Neural cell (in vitro differentiated cells): ENCODE measurements around the gene IL23R. TPM values are rescaled to one million over a fixed set of nuclear protein-coding genes. Genes with fewer than 3 reads are reported as not detected.

ENCODE experiments used
- H2AFZ ChIP-seq: fragments of 200-600, 300-800 bp; sonication (generic), shearing (Covaris generic); 2 replicates; pipeline ENCODE4 v1.6.0; 2014; ENCODE audit warnings: low read depth, mild to moderate bottlenecking, antibody characterized with exemption, low read length, moderate library complexity
- H3F3A ChIP-seq: fragments of 200-600 bp; shearing (Covaris generic); 2 replicates; pipeline ENCODE4 v1.6.1; 2016; ENCODE audit warnings: mild to moderate bottlenecking, moderate library complexity, mixed read lengths, antibody characterized with exemption, low read length; ENCODE audit not compliant: insufficient read depth, poor library complexity, severe bottlenecking
- H3K27ac ChIP-seq: fragments of 200-600, 300-800 bp; sonication (generic), shearing (Covaris generic); 2 replicates; pipeline ENCODE4 v1.5.1; 2014; ENCODE audit warnings: mild to moderate bottlenecking, low read length, moderate library complexity
- H3K27me3 ChIP-seq: fragments of 300-800, 200-600 bp; sonication (generic), shearing (Covaris generic); 2 replicates; pipeline ENCODE4 v1.6.0; 2014; ENCODE audit warnings: mild to moderate bottlenecking, low read depth, low read length, moderate library complexity; ENCODE audit not compliant: insufficient read depth
- H3K36me3 ChIP-seq: fragments of 300-800, 200-600 bp; sonication (generic), shearing (Covaris generic); 2 replicates; pipeline ENCODE4 v1.5.1; 2014; ENCODE audit warnings: mild to moderate bottlenecking, antibody characterized with exemption, low read length, moderate library complexity; ENCODE audit not compliant: insufficient read depth
- H3K4me2 ChIP-seq: fragments of 300-800, 200-600 bp; sonication (generic), shearing (Covaris generic); 2 replicates; pipeline ENCODE4 v1.6.0; 2014; ENCODE audit warnings: mild to moderate bottlenecking, low read length
- H3K4me3 ChIP-seq: fragments of 300-800, 200-600 bp; sonication (generic), shearing (Covaris generic); 2 replicates; pipeline ENCODE4 v1.5.1; 2014; ENCODE audit warnings: mild to moderate bottlenecking, low read length, moderate library complexity
- H3K79me2 ChIP-seq: fragments of 200-600 bp; shearing (Covaris generic); replicated peaks from 2 replicates; pipeline ENCODE4 v1.6.0; 2014; ENCODE audit warnings: mild to moderate bottlenecking, low read length, moderate library complexity; ENCODE audit not compliant: insufficient read depth
- H3K9ac ChIP-seq: fragments of 300-800, 200-600 bp; sonication (generic), shearing (Covaris generic); 2 replicates; pipeline ENCODE4 v1.6.1; 2016; ENCODE audit warnings: mild to moderate bottlenecking, low read length, mixed read lengths
- H3K9me2 ChIP-seq: fragments of 200-600 bp; shearing (Covaris generic); 2 replicates; pipeline ENCODE4 v1.6.1; 2016; ENCODE audit warnings: mild to moderate bottlenecking, low read length, mixed read lengths; ENCODE audit not compliant: insufficient read depth
- H3K9me3 ChIP-seq: fragments of 200-600, 300-800 bp; sonication (generic), shearing (Covaris generic); 2 replicates; pipeline ENCODE4 v1.6.1; 2016; ENCODE audit warnings: mild to moderate bottlenecking, mixed run types, low read length, moderate library complexity, mixed read lengths
- H4K20me1 ChIP-seq: fragments of 200-600 bp; shearing (Covaris generic); 2 replicates; pipeline ENCODE4 v1.6.1; 2016; ENCODE audit warnings: mild to moderate bottlenecking, mixed run types; ENCODE audit not compliant: insufficient read depth
- CTCF ChIP-seq: fragments of 450-650 bp; IDR thresholded peaks from 2 replicates; pipeline ENCODE4 v1.5.1; 2014; ENCODE audit warnings: antibody characterized with exemption, mild to moderate bottlenecking, moderate library complexity; ENCODE audit not compliant: poor library complexity, severe bottlenecking
- EP300 ChIP-seq: fragments of 450-650 bp; conservative IDR thresholded peaks from 2 replicates; pipeline ENCODE4 v1.6.1; 2014; ENCODE audit warnings: antibody characterized with exemption, mild to moderate bottlenecking, moderate library complexity; ENCODE audit not compliant: poor library complexity, severe bottlenecking
- EZH2 ChIP-seq: fragments of 200-600, 300-800 bp; shearing (Covaris generic), sonication (generic); IDR thresholded peaks from 2 replicates; pipeline ENCODE4 v1.6.1; 2014; ENCODE audit warnings: antibody characterized with exemption, low read length, borderline replicate concordance, mild to moderate bottlenecking; ENCODE audit not compliant: insufficient read depth, poor library complexity, severe bottlenecking
- MXI1 ChIP-seq: fragments of 450-650 bp; conservative IDR thresholded peaks from 2 replicates; pipeline ENCODE4 v1.6.1; 2014; ENCODE audit warnings: antibody characterized with exemption, mild to moderate bottlenecking; ENCODE audit not compliant: poor library complexity, severe bottlenecking
- POLR2AphosphoS5 ChIP-seq: IDR thresholded peaks from 2 replicates; pipeline ENCODE4 v1.6.1; 2012
- RAD21 ChIP-seq: fragments of 450-650 bp; conservative IDR thresholded peaks from 2 replicates; pipeline ENCODE4 v1.6.1; 2014; ENCODE audit warnings: antibody characterized with exemption, mild to moderate bottlenecking, moderate library complexity
- REST ChIP-seq: IDR thresholded peaks from 2 replicates; pipeline ENCODE4 v1.6.1; 2012; ENCODE audit warnings: borderline replicate concordance
- SMC3 ChIP-seq: fragments of 450-650 bp; conservative IDR thresholded peaks from 2 replicates; pipeline ENCODE4 v1.6.1; 2014; ENCODE audit warnings: antibody characterized with exemption, mild to moderate bottlenecking, moderate library complexity; ENCODE audit not compliant: poor library complexity
- TAF1 ChIP-seq: IDR thresholded peaks from 2 replicates; pipeline ENCODE4 v1.6.1; 2012; ENCODE audit warnings: low read depth
- polyA plus RNA-seq: library from polyadenylated mRNA; depleted of rRNA; stranded (reverse); fragments of >200 nt; gene quantifications from 2 replicates; pipeline ENCODE4 v1.2.3, GENCODE V29; 2014

The IL23R gene
- polyA plus RNA-seq, 1 donor from 2014 or later: not detected

GRCh38 chr1:67226688-67227087, 60.4 kb downstream of the IL23R start:
- Histone ChIP-seq H2AFZ (no peak overlapping the region), H3K27me3 (no peaks in the 10 kb centered on the region), H3K79me2 (no peaks in the 10 kb centered on the region), H3K27ac (no peak overlapping the region), H3K9me3 (no peaks in the 10 kb centered on the region), H3K9me2 (no peaks in the 10 kb centered on the region), H3F3A (no peaks in the 10 kb centered on the region), H3K9ac (no peak overlapping the region), H3K36me3 (no peaks in the 10 kb centered on the region), H3K4me3 (no peak overlapping the region), H3K4me2 (no peak overlapping the region), H4K20me1 (no peaks in the 10 kb centered on the region)
- no peak for TF ChIP-seq EZH2
- TF ChIP-seq POLR2AphosphoS5: no peak
- no peak for TF ChIP-seq RAD21
- TF ChIP-seq SMC3: no peak
- TF ChIP-seq CTCF: no peak
- TF ChIP-seq TAF1: no peak
- no peak for TF ChIP-seq EP300
- no peak for TF ChIP-seq REST
- no peak for TF ChIP-seq MXI1

- H3K79me2 ChIP-seq: no peaks in the 10 kb centered on the region
- no peak overlapping the region for H3K4me3 ChIP-seq
- H3K4me2 ChIP-seq: no peak overlapping the region
- no peaks in the 10 kb centered on the region for H4K20me1 ChIP-seq
- H3K27ac ChIP-seq: no peak overlapping the region
- no peak for TF ChIP-seq REST
- no peak for TF ChIP-seq SMC3
- no peak for TF ChIP-seq POLR2AphosphoS5
- no peak for TF ChIP-seq EP300
- no peak for TF ChIP-seq CTCF
- H3K36me3 ChIP-seq: no peaks in the 10 kb centered on the region
- H3K9ac ChIP-seq: no peak overlapping the region
- no peaks in the 10 kb centered on the region for H3K9me3 ChIP-seq
- H3F3A ChIP-seq: no peaks in the 10 kb centered on the region
- H3K27me3 ChIP-seq: no peaks in the 10 kb centered on the region
- H2AFZ ChIP-seq: no peak overlapping the region
- H3K9me2 ChIP-seq: no peaks in the 10 kb centered on the region
Measured at GRCh38 chr1:67227196-67227595, 60.9 kb downstream of the IL23R start.
